HL-60/S4 (cell line): Measurements from ENCODE around the gene SSBP4.

Experiments used
- in situ Hi-C: fragments of 300-500 bp; cut with MboI; formaldehyde crosslinking; loops from 2 replicates; pipeline ENCODE4 v1.14.3; 2022; ENCODE audit warnings: low sequenced_read_pairs

SSBP4 gene

DNA sequence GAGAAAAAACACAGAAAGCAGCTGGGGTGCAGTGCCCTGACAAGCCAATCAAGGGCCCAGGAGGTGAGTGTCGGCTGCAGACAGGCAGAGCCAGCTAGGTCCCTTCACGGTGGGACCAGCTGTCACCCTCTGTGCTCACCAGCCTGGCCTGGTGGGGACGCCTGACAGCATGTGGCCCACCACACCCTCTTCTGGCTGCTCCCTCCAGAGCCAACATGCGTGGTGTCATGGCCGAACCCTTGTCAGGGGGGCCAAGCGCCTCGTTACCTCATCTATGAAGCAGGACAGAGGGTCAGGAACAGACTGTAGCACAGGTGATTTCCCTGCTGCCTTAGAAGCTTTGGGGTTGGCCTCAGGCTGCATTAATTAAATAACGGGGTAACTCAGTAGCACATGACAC lies 58.8 kb downstream of the SSBP4 start:
- in situ Hi-C loops: no loop called here

DNA sequence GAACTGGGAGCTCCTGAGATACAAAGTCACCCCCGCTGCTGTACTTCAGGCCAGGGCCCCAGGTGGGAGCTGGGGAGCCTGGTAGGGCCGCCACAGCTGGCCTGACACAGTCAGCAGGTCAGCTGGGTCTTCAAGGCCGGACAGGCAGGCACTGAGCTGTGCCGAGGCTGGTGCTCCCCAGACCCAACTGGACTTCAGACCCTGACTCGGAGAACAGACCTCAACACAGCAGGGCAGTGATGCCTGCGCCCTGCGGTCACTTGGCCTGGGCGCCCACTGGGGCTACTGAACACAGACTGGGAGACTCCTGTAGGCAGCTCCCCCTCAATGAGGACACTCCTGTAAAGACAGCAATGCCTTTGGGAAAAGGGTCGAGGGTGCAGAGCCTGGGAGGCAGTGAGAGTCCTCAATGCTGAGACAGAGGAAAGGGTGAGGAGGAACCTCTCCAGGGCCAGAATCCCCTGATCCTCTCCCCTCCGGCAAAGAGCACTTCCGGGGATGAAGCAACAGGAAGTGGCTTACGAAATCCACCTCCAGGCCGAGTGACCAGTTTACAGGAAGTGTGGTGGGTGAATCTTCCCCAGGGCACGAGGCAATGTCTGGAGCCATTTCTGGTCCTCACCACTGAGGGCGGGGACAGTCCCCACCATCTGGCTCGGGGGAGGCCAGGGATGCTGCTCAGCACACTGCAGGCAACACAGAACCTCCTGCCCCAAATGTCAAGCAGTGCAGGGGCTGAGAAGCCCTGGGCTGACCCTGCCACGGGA lies 59.5 kb downstream of the SSBP4 start:
- in situ Hi-C loops: no loop called here

DNA sequence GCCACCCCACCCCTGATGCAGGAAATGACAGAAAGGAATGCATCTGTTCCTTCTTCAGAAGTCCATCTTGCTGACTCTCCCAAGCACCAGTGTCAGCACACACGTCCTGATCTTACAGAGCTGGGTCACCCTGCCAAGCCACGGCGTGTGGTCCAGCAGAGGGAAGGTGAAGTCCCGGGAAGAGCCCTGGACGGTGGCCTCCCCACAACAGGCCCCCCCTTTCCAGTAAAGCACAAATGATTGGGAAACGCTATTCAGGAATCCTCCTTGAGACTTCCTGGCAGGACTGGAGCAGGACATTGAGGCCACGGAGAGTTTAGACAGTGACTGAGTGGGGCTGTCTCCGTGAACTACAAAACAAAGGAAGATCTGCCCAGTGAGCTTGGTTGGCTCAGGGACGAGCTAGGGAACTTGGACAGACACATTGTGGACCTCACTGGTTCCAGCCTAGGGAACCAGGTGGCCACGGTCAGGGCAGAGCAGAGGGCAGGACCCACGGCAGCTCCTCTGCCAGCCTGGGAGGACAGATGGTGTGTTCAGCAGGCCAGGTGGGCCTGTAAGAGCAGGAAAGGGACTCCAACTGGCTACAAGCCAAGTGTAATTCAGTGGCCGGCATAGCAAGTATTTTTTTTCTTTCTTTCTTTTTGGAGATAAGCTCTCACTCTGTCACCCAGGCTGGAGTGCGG lies 61.0 kb downstream of the SSBP4 start:
- in situ Hi-C loops: no loop called here

DNA sequence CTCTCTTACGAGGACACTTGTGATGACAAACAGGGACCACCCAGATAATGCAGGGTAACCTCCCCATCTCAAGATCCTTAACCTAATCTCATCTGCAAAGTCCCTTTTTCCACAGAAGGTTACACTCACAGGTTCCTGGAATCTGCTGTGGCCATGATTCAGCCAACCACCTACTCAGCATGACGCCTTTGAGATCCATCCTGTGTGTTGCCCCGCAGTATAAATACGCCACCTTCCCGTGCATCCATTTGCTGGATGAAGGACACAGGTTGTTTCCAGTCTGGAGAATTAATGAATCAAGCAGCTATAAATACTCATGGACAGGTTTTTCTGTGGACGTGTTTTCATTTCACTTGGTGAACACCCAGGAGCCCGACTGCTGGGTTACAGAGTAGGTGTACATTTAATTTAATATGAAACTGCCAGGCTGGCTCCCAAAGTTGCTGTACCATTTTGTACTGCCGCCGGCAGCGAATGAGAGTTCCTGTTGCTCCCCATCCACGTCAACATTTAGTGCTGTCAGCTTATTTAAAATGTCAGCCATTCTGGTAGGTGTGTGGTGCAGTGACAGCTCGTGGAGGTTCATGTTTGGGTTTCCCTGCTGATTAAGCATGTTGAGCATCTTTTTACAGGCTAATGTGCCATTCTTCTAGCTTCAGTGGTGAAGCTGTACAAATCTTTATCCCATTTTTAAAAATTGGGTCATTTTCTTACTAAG lies 62.5 kb downstream of the SSBP4 start:
- in situ Hi-C loops: no loop called here

DNA sequence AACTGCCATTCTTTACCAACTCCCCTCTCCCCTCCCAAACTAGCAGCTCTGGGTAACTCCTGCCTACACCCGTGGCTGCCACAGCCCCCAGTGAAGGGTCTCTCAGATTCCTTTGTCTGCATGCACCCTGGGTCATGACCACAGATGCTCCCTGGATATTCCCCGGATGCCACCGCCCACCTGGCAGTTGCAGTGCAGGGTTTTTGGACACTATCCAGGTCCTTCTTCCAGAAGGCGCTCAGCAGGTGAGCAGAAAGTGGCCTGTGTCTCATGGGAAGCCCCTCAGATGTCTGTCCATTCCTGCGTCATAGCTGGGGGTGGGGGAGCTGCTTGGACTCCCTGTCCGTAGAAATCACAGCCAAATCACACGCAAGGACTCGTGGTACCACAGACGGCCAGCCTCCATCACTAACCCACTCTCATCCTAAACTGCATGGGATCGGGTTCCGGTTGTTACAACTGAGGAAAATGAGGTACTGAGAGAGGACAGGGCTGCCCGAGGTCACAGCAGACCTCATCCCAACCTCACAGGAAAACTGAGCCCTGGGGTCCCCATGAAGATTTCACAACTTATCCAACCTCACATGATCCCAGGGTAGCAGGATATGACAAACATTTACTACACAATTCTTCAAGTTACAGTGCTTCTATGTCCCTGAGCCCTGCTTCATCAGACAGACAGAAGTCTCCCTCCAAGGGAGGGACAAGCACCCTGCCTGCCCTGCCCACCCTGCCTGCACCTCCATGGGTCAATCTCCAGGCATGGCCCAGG lies 64.1 kb downstream of the SSBP4 start:
- in situ Hi-C loops: no loop called here
